Measurements from ENCODE around the gene CRIM1.

DNA sequence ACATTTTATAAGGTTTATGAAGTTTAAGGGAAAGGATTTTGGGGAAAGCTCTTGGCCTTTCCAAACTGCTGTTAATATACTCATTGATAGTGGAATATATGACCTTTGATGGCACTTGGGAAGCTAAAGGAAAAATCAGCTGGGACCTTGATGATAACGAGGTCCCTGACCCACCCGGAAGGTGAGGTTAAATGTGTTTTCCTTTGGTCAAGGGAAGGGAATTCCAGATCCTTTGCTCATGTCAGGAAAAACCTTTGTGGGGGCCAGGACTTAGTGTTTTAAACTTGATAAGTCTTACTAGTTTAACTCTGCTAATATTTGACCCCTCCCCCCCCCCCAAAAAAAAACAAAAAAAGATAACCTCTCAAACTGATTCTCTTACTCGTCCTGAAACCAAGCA lies 50.7 kb downstream of the CRIM1 start:
- TF ChIP-seq, protein P1, sequence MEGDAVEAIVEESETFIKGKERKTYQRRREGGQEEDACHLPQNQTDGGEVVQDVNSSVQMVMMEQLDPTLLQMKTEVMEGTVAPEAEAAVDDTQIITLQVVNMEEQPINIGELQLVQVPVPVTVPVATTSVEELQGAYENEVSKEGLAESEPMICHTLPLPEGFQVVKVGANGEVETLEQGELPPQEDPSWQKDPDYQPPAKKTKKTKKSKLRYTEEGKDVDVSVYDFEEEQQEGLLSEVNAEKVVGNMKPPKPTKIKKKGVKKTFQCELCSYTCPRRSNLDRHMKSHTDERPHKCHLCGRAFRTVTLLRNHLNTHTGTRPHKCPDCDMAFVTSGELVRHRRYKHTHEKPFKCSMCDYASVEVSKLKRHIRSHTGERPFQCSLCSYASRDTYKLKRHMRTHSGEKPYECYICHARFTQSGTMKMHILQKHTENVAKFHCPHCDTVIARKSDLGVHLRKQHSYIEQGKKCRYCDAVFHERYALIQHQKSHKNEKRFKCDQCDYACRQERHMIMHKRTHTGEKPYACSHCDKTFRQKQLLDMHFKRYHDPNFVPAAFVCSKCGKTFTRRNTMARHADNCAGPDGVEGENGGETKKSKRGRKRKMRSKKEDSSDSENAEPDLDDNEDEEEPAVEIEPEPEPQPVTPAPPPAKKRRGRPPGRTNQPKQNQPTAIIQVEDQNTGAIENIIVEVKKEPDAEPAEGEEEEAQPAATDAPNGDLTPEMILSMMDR (IDR thresholded peaks at IDR 0.05), result no peak
- no peak for TF ChIP-seq POLR2A (IDR thresholded peaks at IDR 0.05)

Data from suprapubic skin (tissue), 3 donors.